GM21360 (cell line): ENCODE data around the gene FREM1.

Experiments used
- ATAC-seq: cut with Tn5 transposase; IDR thresholded peaks from one replicate; pipeline ENCODE4 v1.9.1; 2021; ENCODE audit warnings: mild to moderate bottlenecking, moderate library complexity; ENCODE audit not compliant: unreplicated experiment

Gene FREM1

DNA sequence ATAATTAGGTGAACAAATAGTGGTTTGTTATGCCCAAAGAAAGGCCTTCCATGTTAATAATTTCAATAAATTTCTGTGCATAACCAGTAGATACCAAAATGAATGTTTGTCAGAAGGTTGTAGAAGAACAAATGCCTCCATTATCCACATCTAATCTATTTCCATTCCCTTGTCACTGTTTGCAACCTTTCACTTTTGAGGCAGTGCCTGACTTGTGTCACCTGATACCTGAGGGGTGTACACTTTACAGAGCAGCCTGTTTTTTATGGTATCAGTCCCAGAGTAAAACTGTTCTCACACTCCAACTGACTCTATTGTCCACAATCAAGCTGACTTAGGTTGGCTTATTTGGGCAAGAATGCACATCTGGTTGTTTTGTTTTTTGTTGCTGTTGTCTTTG lies 40.1 kb downstream of the FREM1 start:
- no peak for ATAC-seq

- ATAC-seq: no peak
Measured at GRCh38 chr9:14869671-14870070, 40.6 kb downstream of the FREM1 start.

- no peak for ATAC-seq
Measured at GRCh38 chr9:14868772-14869583, 41.2 kb downstream of the FREM1 start.

DNA sequence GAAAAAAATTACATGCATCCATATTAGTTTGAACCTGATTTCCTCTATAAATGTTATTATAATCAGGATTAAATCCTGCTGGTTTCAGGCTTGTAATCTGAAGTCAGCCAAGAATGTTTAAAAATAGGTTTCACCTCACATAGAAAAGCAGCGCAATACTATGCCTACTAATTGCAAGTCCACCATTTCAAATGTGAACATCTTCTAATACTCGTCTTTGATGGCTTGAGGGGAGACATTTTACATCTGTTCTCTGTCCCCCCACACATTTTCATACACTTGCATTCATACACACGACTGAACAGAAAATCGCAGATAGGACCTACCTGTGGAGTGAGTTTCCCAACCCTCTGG lies 41.8 kb downstream of the FREM1 start:
- ATAC-seq: no peak

DNA sequence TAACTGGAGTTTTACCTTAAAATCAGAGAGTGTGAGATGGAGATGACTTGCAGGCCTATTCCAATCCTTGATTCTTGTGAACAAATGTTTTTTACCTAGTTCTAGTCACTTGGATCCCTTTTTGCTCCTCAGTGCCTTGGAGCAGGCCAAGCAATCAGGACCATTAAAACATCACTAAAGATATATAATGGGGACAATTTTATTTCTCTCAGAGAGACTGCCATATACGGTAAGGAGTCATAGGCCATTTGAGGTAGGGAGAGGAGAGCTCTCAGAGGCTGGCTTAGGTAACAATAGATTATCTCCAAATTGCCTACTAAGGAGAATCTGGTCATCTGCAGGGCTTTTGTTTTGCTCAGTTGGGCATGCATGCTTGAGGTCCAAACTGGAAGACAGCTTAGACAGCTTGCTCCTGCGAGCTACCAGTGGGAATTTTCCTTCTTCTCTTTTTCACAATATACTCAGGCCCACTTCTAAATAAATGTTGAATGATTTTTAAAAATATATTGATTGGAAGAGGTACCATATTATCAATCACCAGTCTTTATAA lies 44.0 kb downstream of the FREM1 start:
- no peak for ATAC-seq

DNA sequence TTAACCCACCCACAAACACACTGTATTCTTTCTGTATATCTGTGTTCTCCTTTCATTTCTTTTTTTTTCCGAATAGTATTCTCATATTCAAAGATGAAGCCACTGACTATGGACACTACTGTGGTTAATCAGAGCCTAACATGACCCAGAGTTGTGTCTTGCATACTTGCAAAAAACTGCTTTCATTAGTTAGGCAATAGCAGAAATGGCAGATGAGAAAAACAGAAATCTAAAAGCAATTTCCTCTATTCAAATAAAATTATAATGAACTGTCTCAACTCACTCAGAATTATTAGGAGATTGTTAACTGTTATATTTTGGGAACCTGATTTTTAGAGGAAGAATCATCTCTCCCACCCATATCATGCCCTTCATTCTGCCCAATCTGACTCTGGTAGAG lies 45.9 kb downstream of the FREM1 start:
- ATAC-seq: no peak

DNA sequence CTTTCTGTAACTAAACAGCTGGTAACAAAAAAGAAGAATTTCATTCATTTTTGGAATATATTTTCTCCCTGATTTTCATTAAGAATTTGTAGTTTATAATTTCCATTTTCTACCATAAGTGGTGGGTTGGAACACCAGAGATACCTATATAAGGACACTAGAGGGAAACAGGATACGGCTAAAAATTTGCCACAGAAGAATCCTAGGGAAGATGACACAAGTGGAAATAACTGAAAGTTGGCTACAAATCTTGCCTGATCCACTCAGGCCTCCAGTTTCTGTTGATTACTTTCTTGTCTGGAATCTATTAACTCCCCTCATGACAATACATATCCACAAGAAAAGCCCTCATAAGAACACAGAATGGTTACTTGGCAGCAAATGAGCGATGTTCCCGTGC lies 46.8 kb downstream of the FREM1 start:
- ATAC-seq: no peak

DNA sequence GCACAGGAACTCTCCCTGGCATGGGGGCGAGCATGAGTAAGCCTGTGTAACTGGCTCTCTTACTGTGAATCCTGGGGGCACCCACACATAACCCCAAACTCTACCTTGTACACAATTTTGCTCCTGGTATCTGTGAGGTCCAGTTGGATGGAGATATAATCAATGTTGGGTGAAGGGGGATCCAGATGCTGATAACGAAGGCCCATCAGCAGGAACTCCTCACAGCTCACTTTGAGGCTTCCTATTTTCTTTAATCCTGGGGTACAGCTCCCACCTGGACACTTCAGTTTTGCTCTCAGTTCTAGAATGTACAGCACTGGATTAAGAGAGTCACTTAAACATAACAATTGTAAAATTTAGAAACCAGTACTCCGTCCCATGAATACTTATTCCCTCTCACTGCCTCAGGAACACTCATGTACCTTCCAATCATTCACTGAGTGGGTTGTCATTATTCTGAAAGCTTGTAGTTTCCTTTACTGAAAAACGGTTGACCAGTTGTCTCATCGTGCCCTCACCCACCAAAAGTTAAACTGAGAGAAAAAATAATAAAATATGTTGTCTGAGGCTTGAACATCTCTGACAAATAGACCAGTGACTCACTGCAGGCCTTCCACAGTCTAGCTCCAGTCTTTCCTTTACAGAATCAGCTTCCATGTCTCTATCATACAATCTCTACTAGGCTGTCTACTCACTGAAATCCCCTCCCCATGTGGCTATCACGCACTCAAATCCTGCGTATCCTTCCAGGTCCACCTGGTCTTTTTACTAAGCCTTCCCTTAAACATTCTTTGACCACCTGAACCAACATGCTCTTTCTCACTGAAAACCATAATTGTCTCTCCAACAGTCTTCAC lies 52.6 kb downstream of the FREM1 start:
- ATAC-seq: no peak

GRCh38 chr9:14849851-14850250 lies 60.4 kb downstream of the FREM1 start:
- ATAC-seq: no peak

DNA sequence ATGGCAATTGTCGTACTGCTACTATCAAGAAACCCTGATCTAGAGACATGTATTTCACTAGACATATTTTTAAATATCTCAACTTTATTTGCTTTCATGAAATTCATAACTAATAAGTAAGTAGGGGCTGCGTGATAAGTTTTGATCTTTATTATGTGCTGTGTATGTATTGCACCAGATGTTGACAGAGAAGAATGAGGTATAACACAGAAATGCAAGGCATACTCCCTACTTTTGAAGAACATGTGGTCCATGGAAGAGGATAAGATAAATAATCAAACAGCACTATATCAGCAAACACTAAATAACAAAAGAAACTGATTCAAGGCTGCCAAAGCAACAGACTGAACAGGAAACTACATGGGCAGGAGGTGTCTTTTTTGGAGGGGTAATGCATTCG lies 60.9 kb downstream of the FREM1 start:
- no peak for ATAC-seq

GRCh38 chr9:14846871-14847311 lies 63.3 kb downstream of the FREM1 start:
- peak; percentile 99 for ATAC-seq

- ATAC-seq: no peak
Measured at GRCh38 chr9:14843163-14843562, 67.1 kb downstream of the FREM1 start.

GRCh38 chr9:14842269-14842668 lies 68.0 kb downstream of the FREM1 start:
- ATAC-seq: no peak

DNA sequence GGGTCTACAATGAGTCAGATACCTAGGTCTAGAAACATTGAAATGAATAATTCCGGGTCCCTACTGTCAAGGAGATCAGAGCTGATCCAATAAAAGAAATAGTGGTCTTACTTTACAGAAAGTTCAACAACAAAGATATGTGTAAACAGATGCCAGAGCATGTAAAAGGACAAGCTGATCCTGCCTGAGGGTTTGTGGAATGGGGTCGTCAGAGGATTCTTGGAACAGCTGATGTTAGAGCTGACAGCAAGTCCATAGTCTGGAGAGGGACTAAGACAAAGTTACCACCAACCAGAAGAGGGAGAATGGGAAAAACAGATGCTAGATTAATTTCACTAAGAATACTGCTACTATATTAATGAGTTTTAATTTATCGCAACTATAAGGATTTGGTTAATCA lies 71.5 kb downstream of the FREM1 start:
- ATAC-seq: no peak

DNA sequence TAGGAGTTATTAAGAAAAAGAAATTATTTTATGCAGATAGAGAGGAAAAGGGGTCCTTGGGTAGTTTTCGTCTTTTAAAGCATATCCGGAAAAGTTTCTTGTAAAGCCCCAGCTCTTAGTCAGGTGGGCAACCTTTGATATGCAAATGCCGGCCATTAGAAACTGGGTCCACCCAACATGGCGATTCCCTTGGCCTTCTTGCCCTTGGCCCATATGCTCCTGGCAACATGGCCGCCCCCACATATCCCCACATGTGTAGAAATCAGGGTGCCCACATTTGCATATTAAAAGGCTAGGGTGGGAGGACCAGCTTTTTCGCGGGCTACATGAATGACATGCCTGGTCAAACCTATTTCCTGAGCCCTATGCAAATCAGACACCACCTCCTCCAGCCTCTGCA lies 73.3 kb downstream of the FREM1 start:
- no peak for ATAC-seq

GRCh38 chr9:14831661-14832060 lies 78.6 kb downstream of the FREM1 start:
- no peak for ATAC-seq

DNA sequence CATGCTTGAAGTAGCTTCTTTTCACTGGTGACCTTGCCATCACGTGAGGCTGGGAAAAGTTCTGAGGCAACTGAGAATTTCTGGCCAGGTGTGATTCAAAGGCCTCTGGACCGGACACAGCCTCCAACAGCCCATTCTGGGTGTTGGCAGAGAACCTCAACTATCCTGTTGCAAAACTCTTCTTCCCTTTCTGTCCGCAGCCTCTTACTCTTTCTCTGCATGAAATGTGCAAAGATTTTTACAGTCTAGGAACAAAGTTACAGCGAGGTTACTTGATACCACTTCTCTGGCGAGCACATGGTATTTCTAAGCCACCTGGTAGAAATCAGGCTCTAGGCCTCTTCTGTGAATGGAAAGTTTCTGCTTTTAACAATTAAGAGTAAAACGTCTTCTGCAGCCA lies 79.2 kb downstream of the FREM1 start:
- ATAC-seq: no peak

GRCh38 chr9:14830057-14830456 lies 80.2 kb downstream of the FREM1 start:
- ATAC-seq: no peak

DNA sequence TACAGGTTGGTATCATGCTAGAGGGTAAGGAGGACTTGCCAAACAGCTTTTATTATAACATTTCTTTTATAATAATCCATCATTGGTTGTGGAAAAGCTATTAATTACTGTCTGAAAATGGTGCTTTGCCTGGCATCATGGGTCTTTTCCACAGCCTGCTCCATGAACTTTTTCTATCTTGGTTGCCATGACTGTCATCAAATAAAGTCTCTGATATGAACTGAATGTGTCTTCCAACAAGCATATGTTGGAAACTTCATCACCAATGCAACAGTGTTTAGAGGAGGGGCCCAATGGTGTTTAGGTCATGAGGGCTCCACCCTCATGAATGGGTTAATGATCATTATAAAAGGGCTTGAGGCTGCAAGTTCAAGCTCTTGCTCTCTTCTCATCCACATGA lies 81.0 kb downstream of the FREM1 start:
- no peak for ATAC-seq

DNA sequence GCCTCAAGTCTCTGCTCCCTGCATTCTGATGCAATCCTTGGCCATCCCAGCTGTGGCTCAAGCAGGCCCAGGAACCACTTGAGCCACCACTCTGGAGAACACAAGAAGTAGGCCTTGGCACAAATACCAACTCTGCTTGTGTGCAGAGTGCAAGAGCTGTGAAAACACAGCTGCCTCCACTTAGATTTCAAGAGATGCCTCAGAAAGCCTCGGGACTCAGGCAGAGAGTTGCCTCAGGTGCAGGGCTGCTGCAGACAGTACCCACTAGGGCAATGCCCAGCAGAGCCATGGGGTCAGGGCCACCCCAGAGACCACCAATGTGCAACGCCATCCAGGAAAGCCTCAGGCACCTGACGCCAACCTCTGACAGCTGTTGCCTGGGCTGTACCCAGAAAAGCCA lies 82.4 kb downstream of the FREM1 start:
- no peak for ATAC-seq

GRCh38 chr9:14824481-14824880 lies 85.7 kb downstream of the FREM1 start:
- peak; percentile 44 for ATAC-seq

DNA sequence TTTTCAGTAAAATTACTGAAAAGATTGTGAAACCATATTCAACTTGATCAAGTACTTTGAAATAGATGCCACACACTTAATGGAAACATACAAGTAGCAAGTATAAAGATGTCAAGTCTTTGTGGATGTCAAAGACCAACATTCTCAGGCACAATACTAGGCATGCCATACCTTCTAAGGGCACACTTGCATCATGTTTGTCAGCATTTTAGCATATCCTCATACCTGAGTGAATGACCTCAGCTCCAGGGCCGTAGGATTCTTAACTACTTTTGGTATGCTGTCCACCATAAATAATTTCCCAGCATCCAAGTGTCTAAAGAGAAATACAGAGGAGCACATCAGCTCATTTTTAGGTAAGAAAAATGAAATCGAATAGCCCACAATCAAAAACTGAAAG lies 86.4 kb downstream of the FREM1 start:
- ATAC-seq: no peak
